HEK293 (cell line): ENCODE results near the gene GAPVD1.

ENCODE experiments used
- ZBTB1 ChIP-seq: fragments of 450-650 bp; formaldehyde crosslinking; IDR thresholded peaks from 2 replicates; pipeline ENCODE4 v1.5.1; 2016; ENCODE audit warnings: missing biosample characterization, missing genetic modification characterization
- ZNF530 ChIP-seq: fragments of 450-650 bp; formaldehyde crosslinking; IDR thresholded peaks from 2 replicates; pipeline ENCODE4 v1.5.1; 2016; ENCODE audit warnings: low read depth, missing biosample characterization, missing genetic modification characterization
- TF ChIP-seq, protein P1 (sequence below): fragments of 450-650 bp; formaldehyde crosslinking; IDR thresholded peaks from 2 replicates; pipeline ENCODE4 v1.5.1; 2016; ENCODE audit warnings: missing biosample characterization, missing genetic modification characterization

DNA sequence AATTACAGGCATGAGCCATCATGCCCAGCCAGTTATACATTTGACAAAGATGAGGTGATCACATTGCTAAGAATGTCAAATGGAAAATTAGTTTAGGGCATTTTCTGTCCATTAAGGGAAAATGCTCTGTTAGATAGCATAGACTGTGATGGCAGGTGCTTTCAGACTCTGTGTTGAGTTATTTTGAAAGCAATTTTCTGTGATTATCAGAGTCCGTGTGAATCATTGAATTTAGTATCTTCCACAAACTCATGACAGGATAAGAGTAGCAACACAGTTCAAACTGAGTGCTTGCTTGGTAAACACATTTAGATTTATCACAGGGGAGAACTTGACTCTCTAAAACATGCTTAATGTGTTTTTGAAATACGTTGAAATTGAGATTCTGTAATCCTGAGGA is 69.0 kb downstream of the GAPVD1 start:
- TF ChIP-seq ZNF530 (tag by site-specific recombination) (no peak), ZBTB1 (tag by site-specific recombination) (no peak)
- TF ChIP-seq, protein P1, sequence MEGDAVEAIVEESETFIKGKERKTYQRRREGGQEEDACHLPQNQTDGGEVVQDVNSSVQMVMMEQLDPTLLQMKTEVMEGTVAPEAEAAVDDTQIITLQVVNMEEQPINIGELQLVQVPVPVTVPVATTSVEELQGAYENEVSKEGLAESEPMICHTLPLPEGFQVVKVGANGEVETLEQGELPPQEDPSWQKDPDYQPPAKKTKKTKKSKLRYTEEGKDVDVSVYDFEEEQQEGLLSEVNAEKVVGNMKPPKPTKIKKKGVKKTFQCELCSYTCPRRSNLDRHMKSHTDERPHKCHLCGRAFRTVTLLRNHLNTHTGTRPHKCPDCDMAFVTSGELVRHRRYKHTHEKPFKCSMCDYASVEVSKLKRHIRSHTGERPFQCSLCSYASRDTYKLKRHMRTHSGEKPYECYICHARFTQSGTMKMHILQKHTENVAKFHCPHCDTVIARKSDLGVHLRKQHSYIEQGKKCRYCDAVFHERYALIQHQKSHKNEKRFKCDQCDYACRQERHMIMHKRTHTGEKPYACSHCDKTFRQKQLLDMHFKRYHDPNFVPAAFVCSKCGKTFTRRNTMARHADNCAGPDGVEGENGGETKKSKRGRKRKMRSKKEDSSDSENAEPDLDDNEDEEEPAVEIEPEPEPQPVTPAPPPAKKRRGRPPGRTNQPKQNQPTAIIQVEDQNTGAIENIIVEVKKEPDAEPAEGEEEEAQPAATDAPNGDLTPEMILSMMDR (tag by site-specific recombination) = no peak
